A375 (cell line): ENCODE results near the gene FBXO2. TPM values are rescaled to one million over a fixed set of nuclear protein-coding genes. Genes with fewer than 3 reads are reported as not detected.

Experiments used
- total RNA-seq: library from RNA; depleted of rRNA; stranded (reverse); fragments of >200 nt; shearing (Covaris generic); gene quantifications from 2 replicates; pipeline ENCODE4 v1.2.3, GENCODE V29; 2014; rRNA removed

FBXO2 gene
- total RNA-seq: 0.68 and 2.0 TPM in 2 replicates

GRCh38 chr1:11654137-11654938 is at the start of gene FBXO2, which contains the start of gene FBXO44:
Gene FBXO2 (minus strand): TSS chr1:11654429. CDS start chr1:11654340, 89 bp downstream.
Gene FBXO44 (plus strand): TSS chr1:11654877. CDS start chr1:11655836, 959 bp downstream.

DNA sequence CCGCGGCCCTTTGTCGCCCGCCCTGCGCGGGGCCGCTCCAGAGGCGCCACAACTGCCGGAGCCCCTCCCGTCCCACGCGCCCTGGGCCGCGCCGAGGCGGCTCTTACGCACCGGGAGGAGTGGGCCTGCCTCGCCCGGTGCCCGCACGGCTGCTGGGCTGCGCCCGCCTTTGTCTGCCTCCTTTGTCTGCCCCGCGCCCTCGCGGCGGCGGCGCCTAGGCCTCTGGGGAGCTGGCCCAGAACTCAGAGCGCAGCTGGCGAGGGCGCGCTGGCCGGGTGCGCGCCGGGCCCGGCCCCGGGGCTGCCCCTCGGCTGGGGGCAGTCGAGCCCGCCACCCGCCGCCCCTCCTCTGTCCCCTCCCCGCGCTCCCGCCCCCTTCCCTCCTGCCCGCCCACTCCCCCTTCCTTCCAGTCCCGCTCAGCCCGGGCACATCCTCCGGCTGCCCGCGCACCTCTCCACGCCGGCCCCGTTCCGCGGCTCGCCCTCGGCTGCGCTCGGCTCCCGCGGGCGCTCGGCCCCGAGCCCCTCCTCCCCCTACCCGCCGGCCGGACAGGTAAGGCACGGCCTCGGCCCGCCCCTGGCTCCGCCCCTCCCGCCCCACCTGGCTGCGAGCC is 37.2 kb upstream of the FBXO2 start, which contains the start of gene DRAXIN:
TSS of gene DRAXIN (plus strand) at position 409 of the 613 bp plus-strand sequence. CDS start 14,549 bp downstream, outside the sequence.

GRCh38 chr1:11681071-11681771 is 27.0 kb upstream of the FBXO2 start, which contains the start of gene MAD2L2:
Gene MAD2L2 (minus strand): TSS chr1:11681148. CDS start chr1:11680601, 547 bp downstream.

Other genes with a start within 250 kb of the FBXO2 start
- gene DISP3, start 175.3 kb downstream of the FBXO2 start, total RNA-seq: not detected in 2 replicates
- 6.7 and 11.0 TPM in 2 replicates for gene FBXO44, start 448 bp upstream of the FBXO2 start, total RNA-seq
- 8.0 and 8.3 TPM in 2 replicates for gene FBXO6, start 9.8 kb upstream of the FBXO2 start, total RNA-seq
- gene MAD2L2, start 26.7 kb upstream of the FBXO2 start, total RNA-seq: 91.0 and 100 TPM in 2 replicates
- gene DRAXIN, start 37.3 kb upstream of the FBXO2 start, total RNA-seq: 0.04 TPM in 1 of 2 replicates, not detected in the other
- 40.3 and 57.6 TPM in 2 replicates for gene AGTRAP, start 81.7 kb upstream of the FBXO2 start, total RNA-seq
- gene C1orf167, start 107.8 kb upstream of the FBXO2 start, total RNA-seq: 1.3 TPM in 1 of 2 replicates, not detected in the other
- 14.3 and 14.4 TPM in 2 replicates for gene MTHFR, start 151.5 kb upstream of the FBXO2 start, total RNA-seq
- gene CLCN6, start 151.8 kb upstream of the FBXO2 start, total RNA-seq: 8.9 and 9.5 TPM in 2 replicates
- gene NPPA, start 193.4 kb upstream of the FBXO2 start, total RNA-seq: not detected in 2 replicates
- 0.30 TPM in 1 of 2 replicates, not detected in the other for gene NPPB, start 204.5 kb upstream of the FBXO2 start, total RNA-seq